ENCODE results near the gene CGA.

DNA sequence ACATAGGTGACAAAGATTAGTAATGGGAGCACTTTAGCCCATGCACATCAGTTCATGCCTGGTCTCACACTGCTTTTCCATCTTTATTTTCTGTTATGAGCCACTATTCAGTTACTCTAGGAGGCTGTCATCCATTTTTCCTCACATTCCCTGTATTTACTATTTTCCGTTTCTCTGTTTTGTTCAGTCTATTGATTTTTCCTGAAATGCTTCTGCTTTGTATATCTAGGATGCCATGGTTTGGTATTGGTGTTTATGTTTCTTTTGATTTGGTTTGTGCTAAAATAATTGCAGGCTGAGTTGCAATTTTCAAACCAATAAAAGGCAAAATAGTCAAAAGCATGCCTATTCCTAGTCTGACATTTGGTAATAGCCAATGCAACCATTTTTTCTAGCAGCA lies 31.6 kb upstream of the CGA start:
- no peak for TF ChIP-seq POLR2A (IDR thresholded peaks at IDR 0.05)
- TF ChIP-seq, protein P1, sequence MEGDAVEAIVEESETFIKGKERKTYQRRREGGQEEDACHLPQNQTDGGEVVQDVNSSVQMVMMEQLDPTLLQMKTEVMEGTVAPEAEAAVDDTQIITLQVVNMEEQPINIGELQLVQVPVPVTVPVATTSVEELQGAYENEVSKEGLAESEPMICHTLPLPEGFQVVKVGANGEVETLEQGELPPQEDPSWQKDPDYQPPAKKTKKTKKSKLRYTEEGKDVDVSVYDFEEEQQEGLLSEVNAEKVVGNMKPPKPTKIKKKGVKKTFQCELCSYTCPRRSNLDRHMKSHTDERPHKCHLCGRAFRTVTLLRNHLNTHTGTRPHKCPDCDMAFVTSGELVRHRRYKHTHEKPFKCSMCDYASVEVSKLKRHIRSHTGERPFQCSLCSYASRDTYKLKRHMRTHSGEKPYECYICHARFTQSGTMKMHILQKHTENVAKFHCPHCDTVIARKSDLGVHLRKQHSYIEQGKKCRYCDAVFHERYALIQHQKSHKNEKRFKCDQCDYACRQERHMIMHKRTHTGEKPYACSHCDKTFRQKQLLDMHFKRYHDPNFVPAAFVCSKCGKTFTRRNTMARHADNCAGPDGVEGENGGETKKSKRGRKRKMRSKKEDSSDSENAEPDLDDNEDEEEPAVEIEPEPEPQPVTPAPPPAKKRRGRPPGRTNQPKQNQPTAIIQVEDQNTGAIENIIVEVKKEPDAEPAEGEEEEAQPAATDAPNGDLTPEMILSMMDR (IDR thresholded peaks at IDR 0.05), result no peak
